GM12878 (cell line): ENCODE data around the gene TBC1D30. TPM values are rescaled to one million over a fixed set of nuclear protein-coding genes. Genes with fewer than 3 reads are reported as not detected.

Source experiments
- EP300 ChIP-seq, 2 experiments: fragments of 150-350 bp in 1 of 2; IDR thresholded peaks; 2 replicates each; pipeline ENCODE4 v1.6.1; 2011 to 2012; ENCODE audit warnings: low read depth in 2 of 2, low read length in 2 of 2, borderline replicate concordance in 1 of 2, improper control_type of control experiment in 1 of 2, inconsistent platforms in 1 of 2; ENCODE audit not compliant: control insufficient read depth in 1 of 2
- IKZF1 ChIP-seq: fragments of 450-650 bp; conservative IDR thresholded peaks from 2 replicates; pipeline ENCODE4 v1.6.1; 2017; ENCODE audit warnings: antibody characterized with exemption, mild to moderate bottlenecking
- NFYB ChIP-seq: IDR thresholded peaks from 2 replicates; pipeline ENCODE4 v1.6.1; 2011; ENCODE audit warnings: low read depth, mild to moderate bottlenecking, low read length, improper control_type of control experiment, moderate library complexity; ENCODE audit not compliant: insufficient read depth
- RELA ChIP-seq: fragments of 450-650 bp; IDR thresholded peaks from 2 replicates; pipeline ENCODE4 v1.8.0; 2014; ENCODE audit warnings: borderline replicate concordance; ENCODE audit not compliant: partially characterized antibody
- REST ChIP-seq: IDR thresholded peaks from 2 replicates; pipeline ENCODE4 v1.6.1; 2012; ENCODE audit warnings: mild to moderate bottlenecking, low read depth, low read length
- RUNX3 ChIP-seq: IDR thresholded peaks from 2 replicates; pipeline ENCODE4 v1.6.1; 2012; ENCODE audit warnings: low read length, inconsistent platforms
- SPI1 ChIP-seq: IDR thresholded peaks from 2 replicates; pipeline ENCODE4 v1.6.1; 2011; ENCODE audit warnings: low read depth, mild to moderate bottlenecking, low read length, moderate library complexity, borderline replicate concordance; ENCODE audit not compliant: insufficient read depth
- TCF3 ChIP-seq: IDR thresholded peaks from 2 replicates; pipeline ENCODE4 v1.6.1; 2012; ENCODE audit warnings: low read depth, mild to moderate bottlenecking, low read length, borderline replicate concordance; ENCODE audit not compliant: insufficient read depth
- YBX1 ChIP-seq: fragments of 450-650 bp; IDR thresholded peaks from 2 replicates; pipeline ENCODE4 v1.6.1; 2016; ENCODE audit warnings: antibody characterized with exemption
- polyA plus RNA-seq, 11 experiments: library from polyadenylated mRNA; depleted of rRNA in 4 of 11; unstranded in 6 of 11; stranded (reverse) in 5 of 11; fragments of >200 nt; fragmentation: Nextera tagmentation in 4 of 11; fragmentation: Illumina TruSeq in 1 of 11; extraction: Ambion mirVana in 4 of 11; extraction: Trizol in 1 of 11; gene quantifications; 1 replicate in 1 of 11; 2 replicates in 10 of 11; pipeline versions ENCODE4 v1.2.1 to v1.2.3, GENCODE V29; 2011 to 2016; ENCODE audit warnings: inconsistent platforms in 2 of 11, missing spikeins in 2 of 11, low read depth in 1 of 11
- total RNA-seq, 4 experiments: library from RNA; depleted of rRNA in 3 of 4; stranded (reverse); fragments of >200 nt in 3 of 4; fragmentation: Illumina TruSeq in 1 of 4; extraction: Trizol in 1 of 4; gene quantifications; 2 replicates each; pipeline versions ENCODE4 v1.2.1 to v1.2.3, GENCODE V29; 2013 to 2021
- TF ChIP-seq, protein P1 (sequence below): fragments of 450-650 bp; IDR thresholded peaks from 2 replicates; pipeline ENCODE4 v1.6.1; 2018; ENCODE audit warnings: borderline replicate concordance, mild to moderate bottlenecking; ENCODE audit not compliant: partially characterized antibody
- TF ChIP-seq, protein P2 (sequence below): fragments of 450-650 bp; IDR thresholded peaks from 2 replicates; pipeline ENCODE4 v1.6.1; 2017; ENCODE audit warnings: mild to moderate bottlenecking

TBC1D30 gene
- total and polyA plus RNA-seq, 10 of the 15 experiments (the other 5 are each of a cell fraction or from before 2014, with no cell fraction given) = 1.2 to 23.3 (median 11.1) TPM

DNA sequence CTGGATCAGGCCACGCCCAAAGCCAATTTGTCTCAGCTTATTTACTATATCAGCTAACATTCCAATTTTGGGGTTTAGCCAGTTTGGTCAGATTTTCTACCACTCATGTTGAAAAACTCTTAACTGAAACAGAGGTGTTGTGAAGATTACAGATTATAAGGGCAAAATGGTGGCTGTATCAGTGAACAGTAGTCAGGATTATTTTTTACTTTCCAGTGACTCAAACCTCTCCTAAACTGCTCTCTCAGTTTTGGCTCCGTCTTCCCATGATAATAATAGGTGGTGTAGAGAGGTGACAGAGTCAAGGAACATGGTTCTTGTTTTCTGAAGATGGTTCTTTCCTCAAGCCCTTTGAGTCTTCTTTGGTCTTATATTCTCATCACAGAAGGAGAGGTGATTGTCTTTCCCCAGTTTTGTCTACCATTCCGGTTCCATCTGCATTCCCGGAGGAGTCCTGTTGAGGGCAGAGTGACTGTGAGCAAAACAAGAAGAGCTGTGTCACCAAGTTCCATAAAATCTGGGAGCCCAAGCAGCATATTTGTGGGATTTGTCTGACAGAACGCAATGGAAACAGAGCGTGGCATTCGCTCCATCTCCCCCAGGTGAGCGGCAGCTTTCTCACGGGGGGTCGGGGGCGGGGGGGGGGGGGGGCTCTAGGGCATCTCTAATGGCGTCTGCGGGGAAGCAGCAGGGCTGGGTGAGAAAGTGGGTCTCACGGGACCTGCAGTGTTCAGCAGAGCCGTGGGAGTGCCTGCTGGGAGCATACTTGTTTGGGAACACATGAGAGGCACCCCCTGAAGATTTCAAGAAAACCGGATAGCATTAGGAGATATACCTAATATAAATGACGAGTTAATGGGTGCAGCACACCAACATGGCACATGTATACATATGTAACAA lies 59.1 kb downstream of the TBC1D30 start (continued):
- TF ChIP-seq NFYB = no peak
- TF ChIP-seq, protein P1, sequence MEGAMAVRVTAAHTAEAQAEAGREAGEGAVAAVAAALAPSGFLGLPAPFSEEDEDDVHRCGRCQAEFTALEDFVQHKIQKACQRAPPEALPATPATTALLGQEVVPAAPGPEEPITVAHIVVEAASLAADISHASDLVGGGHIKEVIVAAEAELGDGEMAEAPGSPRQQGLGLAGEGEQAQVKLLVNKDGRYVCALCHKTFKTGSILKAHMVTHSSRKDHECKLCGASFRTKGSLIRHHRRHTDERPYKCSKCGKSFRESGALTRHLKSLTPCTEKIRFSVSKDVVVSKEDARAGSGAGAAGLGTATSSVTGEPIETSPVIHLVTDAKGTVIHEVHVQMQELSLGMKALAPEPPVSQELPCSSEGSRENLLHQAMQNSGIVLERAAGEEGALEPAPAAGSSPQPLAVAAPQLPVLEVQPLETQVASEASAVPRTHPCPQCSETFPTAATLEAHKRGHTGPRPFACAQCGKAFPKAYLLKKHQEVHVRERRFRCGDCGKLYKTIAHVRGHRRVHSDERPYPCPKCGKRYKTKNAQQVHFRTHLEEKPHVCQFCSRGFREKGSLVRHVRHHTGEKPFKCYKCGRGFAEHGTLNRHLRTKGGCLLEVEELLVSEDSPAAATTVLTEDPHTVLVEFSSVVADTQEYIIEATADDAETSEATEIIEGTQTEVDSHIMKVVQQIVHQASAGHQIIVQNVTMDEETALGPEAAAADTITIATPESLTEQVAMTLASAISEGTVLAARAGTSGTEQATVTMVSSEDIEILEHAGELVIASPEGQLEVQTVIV = no peak
- TF ChIP-seq RELA = no peak
- TF ChIP-seq SPI1 = no peak
- TF ChIP-seq REST = no peak
- TF ChIP-seq, protein P2, sequence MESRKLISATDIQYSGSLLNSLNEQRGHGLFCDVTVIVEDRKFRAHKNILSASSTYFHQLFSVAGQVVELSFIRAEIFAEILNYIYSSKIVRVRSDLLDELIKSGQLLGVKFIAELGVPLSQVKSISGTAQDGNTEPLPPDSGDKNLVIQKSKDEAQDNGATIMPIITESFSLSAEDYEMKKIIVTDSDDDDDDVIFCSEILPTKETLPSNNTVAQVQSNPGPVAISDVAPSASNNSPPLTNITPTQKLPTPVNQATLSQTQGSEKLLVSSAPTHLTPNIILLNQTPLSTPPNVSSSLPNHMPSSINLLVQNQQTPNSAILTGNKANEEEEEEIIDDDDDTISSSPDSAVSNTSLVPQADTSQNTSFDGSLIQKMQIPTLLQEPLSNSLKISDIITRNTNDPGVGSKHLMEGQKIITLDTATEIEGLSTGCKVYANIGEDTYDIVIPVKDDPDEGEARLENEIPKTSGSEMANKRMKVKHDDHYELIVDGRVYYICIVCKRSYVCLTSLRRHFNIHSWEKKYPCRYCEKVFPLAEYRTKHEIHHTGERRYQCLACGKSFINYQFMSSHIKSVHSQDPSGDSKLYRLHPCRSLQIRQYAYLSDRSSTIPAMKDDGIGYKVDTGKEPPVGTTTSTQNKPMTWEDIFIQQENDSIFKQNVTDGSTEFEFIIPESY = no peak
- no peak for TF ChIP-seq YBX1
- TF ChIP-seq TCF3 = no peak
- no peak for TF ChIP-seq EP300 (IDR thresholded peaks at IDR 0.05; ENCODE audit: borderline replicate concordance in 1 of 2, control insufficient read depth in 1 of 2, low read depth in 2 of 2, low read length in 2 of 2)
- 0 out of 2 replicates have a peak, but pooled peaks have one; percentile 27 for TF ChIP-seq RUNX3
- TF ChIP-seq IKZF1 = no peak; the same call in none of the 2 replicates
